A549 (cell line): ENCODE results near the gene CAMTA1. TPM values are rescaled to one million over a fixed set of nuclear protein-coding genes. Genes with fewer than 3 reads are reported as not detected.

Source experiments
- ATAC-seq, 2 experiments: fragments of 200-7000 bp in 1 of 2; fragments of >200 bp in 1 of 2; cut with Nextera tagmentation in 1 of 2; cut with Tn5 transposase in 1 of 2; 3 replicates each; pipeline versions ENCODE4 v1.8.0 to v1.9.1; 2018 to 2020; ENCODE audit warnings: mild to moderate bottlenecking in 1 of 2, moderate library complexity in 1 of 2
- CTCF ChIA-PET: fragments of 300-600 bp; sonication (Branson Sonifier 250); formaldehyde crosslinking; extraction: SDS; loops from one replicate; lab custom pipeline; 2021; ENCODE audit warnings: antibody characterized with exemption, inconsistent platforms; lab: Yijun Ruan, JAX
- POLR2A ChIA-PET: fragments of 350-600 bp; formaldehyde crosslinking; extraction: SDS; loops from one replicate; lab custom pipeline; 2021; ENCODE audit warnings: antibody characterized with exemption, inconsistent platforms; lab: Yijun Ruan, JAX
- DNase-seq, 2 experiments: peaks; one replicate each; pipeline versions ENCODE4 v3.0.0 to v3.0.0-alpha.2; 2011 to 2016; ENCODE audit warnings: low read depth in 1 of 2, low spot score in 1 of 2
- FAIRE-seq: peaks from 2 replicates; lab custom pipeline; 2011; peaks lifted over from hg19 to GRCh38; lab: Jason Lieb, UNC
- H3K27ac ChIP-seq, 2 experiments: fragments of >200 bp; sonication (Bioruptor Twin); formaldehyde crosslinking; 3 replicates each; pipeline ENCODE4 v1.5.1; 2016 to 2017
- H3K4me1 ChIP-seq: fragments of >200 bp; sonication (Bioruptor Twin); formaldehyde crosslinking; 3 replicates; pipeline ENCODE4 v1.6.1; 2016
- H3K4me2 ChIP-seq: fragments of >200 bp; sonication (Bioruptor Twin); formaldehyde crosslinking; 3 replicates; pipeline ENCODE4 v1.6.1; 2016
- H3K4me3 ChIP-seq: fragments of >200 bp; sonication (Bioruptor Twin); formaldehyde crosslinking; 3 replicates; pipeline ENCODE4 v1.5.1; 2016
- H3K9me3 ChIP-seq: fragments of >200 bp; sonication (Bioruptor Twin); formaldehyde crosslinking; 3 replicates; pipeline ENCODE4 v1.6.1; 2016
- BHLHE40 ChIP-seq: IDR thresholded peaks from 2 replicates; pipeline ENCODE4 v1.6.1; 2012; ENCODE audit warnings: low read depth, low read length, inconsistent platforms
- CEBPB ChIP-seq, 2 experiments: fragments of >200 bp in 1 of 2; sonication (Bioruptor Twin) in 1 of 2; formaldehyde crosslinking in 1 of 2; IDR thresholded peaks; 2 replicates each; pipeline ENCODE4 v1.6.1; 2012 to 2016
- CHD2 ChIP-seq: fragments of 150-350 bp; IDR thresholded peaks from 2 replicates; pipeline ENCODE4 v1.6.1; 2014; ENCODE audit warnings: low read length; ENCODE audit not compliant: partially characterized antibody
- CHD4 ChIP-seq: fragments of 200-600 bp; sonication (generic); IDR thresholded peaks from 2 replicates; pipeline ENCODE4 v1.6.1; 2016; ENCODE audit warnings: antibody characterized with exemption, mild to moderate bottlenecking, borderline replicate concordance
- EHF ChIP-seq: fragments of 250-450 bp; sonication (Bioruptor Pico); IDR thresholded peaks from 2 replicates; pipeline ENCODE4 v1.5.0; 2020; ENCODE audit warnings: mild to moderate bottlenecking
- EHMT2 ChIP-seq: fragments of 200-600 bp; sonication (generic); IDR thresholded peaks from 2 replicates; pipeline ENCODE4 v1.6.1; 2016; ENCODE audit warnings: antibody characterized with exemption, low read depth, mild to moderate bottlenecking, moderate library complexity
- EP300 ChIP-seq, 2 experiments: fragments of >200 bp; sonication (Bioruptor Twin); formaldehyde crosslinking; IDR thresholded peaks; 2 replicates in 1 of 2; 3 replicates in 1 of 2; pipeline ENCODE4 v1.6.1; 2016 to 2017
- FOSB ChIP-seq: fragments of 250-450 bp; sonication (Bioruptor Pico); IDR thresholded peaks from 2 replicates; pipeline ENCODE4 v1.5.0; 2020; ENCODE audit warnings: mild to moderate bottlenecking, moderate library complexity
- FOSL2 ChIP-seq, 2 experiments: fragments of 450-650 bp in 1 of 2; fragments of >200 bp in 1 of 2; sonication (Bioruptor Twin) in 1 of 2; formaldehyde crosslinking; IDR thresholded peaks; 2 replicates each; pipeline versions ENCODE4 v1.5.0 to v1.6.1; 2016 to 2020; ENCODE audit warnings: mild to moderate bottlenecking in 1 of 2, moderate library complexity in 1 of 2
- FOXS1 ChIP-seq: fragments of 250-450 bp; sonication (Bioruptor Pico); IDR thresholded peaks from 2 replicates; pipeline ENCODE4 v1.5.0; 2020; ENCODE audit warnings: mild to moderate bottlenecking, moderate library complexity
- HDAC2 ChIP-seq: fragments of 200-600 bp; sonication (generic); IDR thresholded peaks from 2 replicates; pipeline ENCODE4 v1.6.1; 2016
- HEYL ChIP-seq: fragments of 250-450 bp; sonication (Bioruptor Pico); IDR thresholded peaks from 2 replicates; pipeline ENCODE4 v1.8.0; 2021; ENCODE audit warnings: mild to moderate bottlenecking, moderate library complexity
- HOXB13 ChIP-seq: fragments of 250-450 bp; sonication (Bioruptor Pico); IDR thresholded peaks from 2 replicates; pipeline ENCODE4 v1.5.0; 2020; ENCODE audit warnings: low read depth, mild to moderate bottlenecking, moderate library complexity
- MAZ ChIP-seq: fragments of 150-350 bp; IDR thresholded peaks from 2 replicates; pipeline ENCODE4 v1.6.1; 2014; ENCODE audit warnings: antibody characterized with exemption, low read depth, low read length, borderline replicate concordance
- PHF8 ChIP-seq: fragments of 200-600 bp; sonication (generic); IDR thresholded peaks from 2 replicates; pipeline ENCODE4 v1.6.1; 2016; ENCODE audit warnings: low read depth, mild to moderate bottlenecking, antibody characterized with exemption, moderate library complexity, borderline replicate concordance
- POLR2AphosphoS2 ChIP-seq: conservative IDR thresholded peaks from 2 replicates; pipeline ENCODE4 v1.6.1; 2012; ENCODE audit warnings: low read length, improper control_type of control experiment, inconsistent platforms
- RAD21 ChIP-seq, 2 experiments: fragments of >200 bp in 1 of 2; sonication (Bioruptor Twin) in 1 of 2; formaldehyde crosslinking in 1 of 2; IDR thresholded peaks in 1 of 2; conservative IDR thresholded peaks in 1 of 2; 2 replicates in 1 of 2; 3 replicates in 1 of 2; pipeline ENCODE4 v1.6.1; 2012 to 2018; ENCODE audit warnings: inconsistent platforms in 1 of 2
- RARB ChIP-seq: fragments of 250-450 bp; sonication (Bioruptor Pico); IDR thresholded peaks from 2 replicates; pipeline ENCODE4 v1.8.0; 2021; ENCODE audit warnings: mild to moderate bottlenecking, moderate library complexity
- RNF2 ChIP-seq: fragments of 200-600 bp; sonication (generic); IDR thresholded peaks from 2 replicates; pipeline ENCODE4 v1.6.1; 2016; ENCODE audit warnings: low read depth, mild to moderate bottlenecking, antibody characterized with exemption, moderate library complexity, borderline replicate concordance
- TFCP2L1 ChIP-seq: fragments of 250-450 bp; sonication (Bioruptor Pico); IDR thresholded peaks from 2 replicates; pipeline ENCODE4 v1.5.0; 2021; ENCODE audit warnings: mild to moderate bottlenecking
- TP53 ChIP-seq: fragments of 250-450 bp; sonication (Bioruptor Pico); IDR thresholded peaks from 2 replicates; pipeline ENCODE4 v1.5.0; 2021; ENCODE audit warnings: mild to moderate bottlenecking, moderate library complexity
- ZC3H11A ChIP-seq: fragments of 450-650 bp; IDR thresholded peaks from 2 replicates; pipeline ENCODE4 v1.6.1; 2014; ENCODE audit warnings: antibody characterized with exemption, mild to moderate bottlenecking
- ZFP36 ChIP-seq: fragments of 450-650 bp; IDR thresholded peaks from 2 replicates; pipeline ENCODE4 v1.6.1; 2014; ENCODE audit warnings: borderline replicate concordance; ENCODE audit not compliant: partially characterized antibody
- WGBS: methylation state at CpG from one replicate; pipeline ENCODE4 v1.1.6; 2017; ENCODE audit errors: missing lambda C conversion rate; 5-methylcytosine and 5-hydroxymethylcytosine counted together
- polyA plus RNA-seq, 4 experiments: library from polyadenylated mRNA; depleted of rRNA in 3 of 4; stranded (reverse); fragments of >200 nt; fragmentation: RNase III in 1 of 4; extraction: RNeasy Plus Mini Kit Qiagen cat#74134 plus additional on column Dnase treatment in 1 of 4; gene quantifications; 2 replicates in 3 of 4; 3 replicates in 1 of 4; pipeline ENCODE4 v1.2.3, GENCODE V29; 2011 to 2017
- TF ChIP-seq, protein P1 (sequence below): fragments of >200 bp; sonication (Bioruptor Twin); formaldehyde crosslinking; IDR thresholded peaks from 3 replicates; pipeline ENCODE4 v1.5.1; 2016
- TF ChIP-seq, protein P2 (sequence below): fragments of 150-350 bp; IDR thresholded peaks from 2 replicates; pipeline ENCODE4 v1.6.1; 2014; ENCODE audit warnings: low read depth, mild to moderate bottlenecking, low read length
- TF ChIP-seq, protein P3 (sequence below): fragments of 250-450 bp; sonication (Bioruptor Pico); IDR thresholded peaks from 2 replicates; pipeline ENCODE4 v1.5.0; 2020; ENCODE audit warnings: low read depth, mild to moderate bottlenecking, moderate library complexity
- TF ChIP-seq, protein P4 (sequence below): IDR thresholded peaks from 2 replicates; pipeline ENCODE4 v1.6.1; 2012
- TF ChIP-seq, protein P5 (sequence below): fragments of >200 bp; sonication (Bioruptor Twin); formaldehyde crosslinking; IDR thresholded peaks from 3 replicates; pipeline ENCODE4 v1.6.1; 2016
- TF ChIP-seq, protein P6 (sequence below): fragments of 250-450 bp; sonication (Bioruptor Pico); IDR thresholded peaks from 2 replicates; pipeline ENCODE4 v1.5.0; 2021; ENCODE audit warnings: mild to moderate bottlenecking, moderate library complexity, borderline replicate concordance

CAMTA1 gene
- polyA plus RNA-seq, 2 of the 4 experiments (the other 2 are of a cell fraction) = 58.8 to 75.0 TPM

DNA sequence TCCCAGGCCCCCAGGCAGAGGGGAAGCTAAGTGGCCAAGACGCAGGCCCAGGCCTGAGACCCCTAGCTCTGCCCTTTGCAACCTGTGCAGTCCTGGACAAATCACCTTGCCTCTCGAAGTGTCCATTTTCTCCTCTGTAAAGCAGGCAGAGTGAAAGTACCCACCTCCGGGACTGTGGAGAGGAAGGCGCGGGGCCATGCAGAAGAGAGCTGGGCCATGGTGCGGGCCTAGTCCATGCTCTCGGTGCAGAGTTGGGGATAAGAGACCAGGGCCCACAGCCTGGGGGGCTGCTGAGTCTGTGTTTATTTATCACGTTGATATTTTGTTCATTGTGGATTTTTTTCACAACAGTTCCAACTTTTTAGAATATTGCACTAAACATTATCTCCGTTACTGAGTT, 825.7 kb downstream of the CAMTA1 start:
- H3K9me3 ChIP-seq = no peaks in the 10 kb centered on the region
- TF ChIP-seq, protein P1, sequence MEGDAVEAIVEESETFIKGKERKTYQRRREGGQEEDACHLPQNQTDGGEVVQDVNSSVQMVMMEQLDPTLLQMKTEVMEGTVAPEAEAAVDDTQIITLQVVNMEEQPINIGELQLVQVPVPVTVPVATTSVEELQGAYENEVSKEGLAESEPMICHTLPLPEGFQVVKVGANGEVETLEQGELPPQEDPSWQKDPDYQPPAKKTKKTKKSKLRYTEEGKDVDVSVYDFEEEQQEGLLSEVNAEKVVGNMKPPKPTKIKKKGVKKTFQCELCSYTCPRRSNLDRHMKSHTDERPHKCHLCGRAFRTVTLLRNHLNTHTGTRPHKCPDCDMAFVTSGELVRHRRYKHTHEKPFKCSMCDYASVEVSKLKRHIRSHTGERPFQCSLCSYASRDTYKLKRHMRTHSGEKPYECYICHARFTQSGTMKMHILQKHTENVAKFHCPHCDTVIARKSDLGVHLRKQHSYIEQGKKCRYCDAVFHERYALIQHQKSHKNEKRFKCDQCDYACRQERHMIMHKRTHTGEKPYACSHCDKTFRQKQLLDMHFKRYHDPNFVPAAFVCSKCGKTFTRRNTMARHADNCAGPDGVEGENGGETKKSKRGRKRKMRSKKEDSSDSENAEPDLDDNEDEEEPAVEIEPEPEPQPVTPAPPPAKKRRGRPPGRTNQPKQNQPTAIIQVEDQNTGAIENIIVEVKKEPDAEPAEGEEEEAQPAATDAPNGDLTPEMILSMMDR = no peak
- TF ChIP-seq PHF8 (no peak), RNF2 (no peak), POLR2AphosphoS2 (no peak), EHMT2 (no peak), FOXS1 (no peak), EP300 (IDR thresholded peaks at IDR 0.05) (no peak), EHF (CRISPR knock-in tag) (no peak), BHLHE40 (no peak), FOSL2 (IDR thresholded peaks at IDR 0.05) (no peak), FOSL2 (CRISPR knock-in tag; IDR thresholded peaks at IDR 0.05) (no peak), ZFP36 (no peak), TFCP2L1 (CRISPR knock-in tag) (no peak), ZC3H11A (no peak), FOSB (no peak), CEBPB (IDR thresholded peaks at IDR 0.05) (no peak)
- TF ChIP-seq, protein P2, sequence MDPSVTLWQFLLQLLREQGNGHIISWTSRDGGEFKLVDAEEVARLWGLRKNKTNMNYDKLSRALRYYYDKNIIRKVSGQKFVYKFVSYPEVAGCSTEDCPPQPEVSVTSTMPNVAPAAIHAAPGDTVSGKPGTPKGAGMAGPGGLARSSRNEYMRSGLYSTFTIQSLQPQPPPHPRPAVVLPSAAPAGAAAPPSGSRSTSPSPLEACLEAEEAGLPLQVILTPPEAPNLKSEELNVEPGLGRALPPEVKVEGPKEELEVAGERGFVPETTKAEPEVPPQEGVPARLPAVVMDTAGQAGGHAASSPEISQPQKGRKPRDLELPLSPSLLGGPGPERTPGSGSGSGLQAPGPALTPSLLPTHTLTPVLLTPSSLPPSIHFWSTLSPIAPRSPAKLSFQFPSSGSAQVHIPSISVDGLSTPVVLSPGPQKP = no peak
- TF ChIP-seq, protein P3, sequence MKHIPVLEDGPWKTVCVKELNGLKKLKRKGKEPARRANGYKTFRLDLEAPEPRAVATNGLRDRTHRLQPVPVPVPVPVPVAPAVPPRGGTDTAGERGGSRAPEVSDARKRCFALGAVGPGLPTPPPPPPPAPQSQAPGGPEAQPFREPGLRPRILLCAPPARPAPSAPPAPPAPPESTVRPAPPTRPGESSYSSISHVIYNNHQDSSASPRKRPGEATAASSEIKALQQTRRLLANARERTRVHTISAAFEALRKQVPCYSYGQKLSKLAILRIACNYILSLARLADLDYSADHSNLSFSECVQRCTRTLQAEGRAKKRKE (CRISPR knock-in tag) = no peak
- TF ChIP-seq, protein P4, sequence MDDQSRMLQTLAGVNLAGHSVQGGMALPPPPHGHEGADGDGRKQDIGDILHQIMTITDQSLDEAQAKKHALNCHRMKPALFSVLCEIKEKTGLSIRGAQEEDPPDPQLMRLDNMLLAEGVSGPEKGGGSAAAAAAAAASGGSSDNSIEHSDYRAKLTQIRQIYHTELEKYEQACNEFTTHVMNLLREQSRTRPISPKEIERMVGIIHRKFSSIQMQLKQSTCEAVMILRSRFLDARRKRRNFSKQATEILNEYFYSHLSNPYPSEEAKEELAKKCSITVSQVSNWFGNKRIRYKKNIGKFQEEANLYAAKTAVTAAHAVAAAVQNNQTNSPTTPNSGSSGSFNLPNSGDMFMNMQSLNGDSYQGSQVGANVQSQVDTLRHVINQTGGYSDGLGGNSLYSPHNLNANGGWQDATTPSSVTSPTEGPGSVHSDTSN = no peak
- no peaks in the 10 kb centered on the region for H3K4me1 ChIP-seq
- POLR2A ChIA-PET = no interaction called here
- DNase-seq = no peak
- no peak overlapping the region for H3K27ac ChIP-seq
- no peak for ATAC-seq
- no peak for FAIRE-seq
- 77% methylated on average over 8 of the region's 9 CpGs for WGBS
- CTCF ChIA-PET = interaction anchor here (0.6 kb wide), 1 partner anchor 57 kb away, joined by 3 read pairs; no protein-coding TSS in a partner anchor
- no peak overlapping the region for H3K4me3 ChIP-seq
- H3K4me2 ChIP-seq = no peak overlapping the region

DNA sequence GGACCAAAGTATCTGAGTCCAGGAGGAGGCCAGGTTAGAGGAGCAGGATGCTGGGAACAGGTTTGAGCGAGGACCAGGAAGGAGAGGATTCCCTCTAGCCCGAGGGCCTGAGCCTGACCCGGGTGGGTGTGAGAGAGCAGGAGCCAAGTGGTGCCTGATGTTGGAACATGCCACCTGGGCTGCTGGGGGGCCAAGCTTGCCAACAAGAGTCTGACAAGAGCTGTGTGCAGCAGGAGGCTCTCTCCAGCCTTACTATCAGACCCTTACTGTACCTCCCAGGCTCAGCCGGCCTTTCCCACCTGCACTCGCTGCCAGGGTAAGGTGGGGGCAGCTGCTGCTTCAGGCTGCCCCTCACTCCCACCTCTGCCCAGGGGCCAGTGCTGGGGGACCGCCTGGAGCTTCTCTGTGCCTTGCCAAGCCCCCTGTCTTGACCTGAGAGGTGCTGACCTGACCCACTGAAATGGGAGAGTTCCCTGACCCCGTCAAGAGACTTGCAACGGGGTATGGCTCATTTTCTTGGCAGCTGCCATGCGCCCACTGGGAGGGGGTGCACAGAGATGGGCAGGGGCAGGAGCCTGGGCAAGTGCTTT, 826.3 kb downstream of the CAMTA1 start:
- POLR2A ChIA-PET = no interaction called here
- 80% methylated on average over 2 of the region's 9 CpGs for WGBS
- ATAC-seq (no peak), DNase-seq (no peak), FAIRE-seq (no peak)
- Histone ChIP-seq H3K9me3 (no peaks in the 10 kb centered on the region), H3K4me2 (no peak overlapping the region), H3K4me1 (no peaks in the 10 kb centered on the region), H3K4me3 (no peak overlapping the region), H3K27ac (no peak overlapping the region)
- CTCF ChIA-PET = interaction anchor here (0.6 kb wide), 2 partner anchors 56 to 58 kb away, joined by 3 to 4 read pairs; no protein-coding TSS in a partner anchor
- no peak for TF ChIP-seq EHF (CRISPR knock-in tag)
- no peak for TF ChIP-seq HOXB13 (CRISPR knock-in tag)
- TF ChIP-seq FOXS1 = no peak
- no peak for TF ChIP-seq RARB (CRISPR knock-in tag)
- no peak for TF ChIP-seq HDAC2
- TF ChIP-seq CHD4 = no peak
- no peak for TF ChIP-seq POLR2AphosphoS2
- TF ChIP-seq HEYL (CRISPR knock-in tag) = no peak
- no peak for TF ChIP-seq RAD21 (conservative IDR thresholded peaks at IDR 0.05 in 1 of 2, IDR thresholded peaks at IDR 0.05 in 1 of 2)
- TF ChIP-seq, protein P5, sequence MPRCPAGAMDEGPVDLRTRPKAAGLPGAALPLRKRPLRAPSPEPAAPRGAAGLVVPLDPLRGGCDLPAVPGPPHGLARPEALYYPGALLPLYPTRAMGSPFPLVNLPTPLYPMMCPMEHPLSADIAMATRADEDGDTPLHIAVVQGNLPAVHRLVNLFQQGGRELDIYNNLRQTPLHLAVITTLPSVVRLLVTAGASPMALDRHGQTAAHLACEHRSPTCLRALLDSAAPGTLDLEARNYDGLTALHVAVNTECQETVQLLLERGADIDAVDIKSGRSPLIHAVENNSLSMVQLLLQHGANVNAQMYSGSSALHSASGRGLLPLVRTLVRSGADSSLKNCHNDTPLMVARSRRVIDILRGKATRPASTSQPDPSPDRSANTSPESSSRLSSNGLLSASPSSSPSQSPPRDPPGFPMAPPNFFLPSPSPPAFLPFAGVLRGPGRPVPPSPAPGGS = no peak
- TF ChIP-seq, protein P6, sequence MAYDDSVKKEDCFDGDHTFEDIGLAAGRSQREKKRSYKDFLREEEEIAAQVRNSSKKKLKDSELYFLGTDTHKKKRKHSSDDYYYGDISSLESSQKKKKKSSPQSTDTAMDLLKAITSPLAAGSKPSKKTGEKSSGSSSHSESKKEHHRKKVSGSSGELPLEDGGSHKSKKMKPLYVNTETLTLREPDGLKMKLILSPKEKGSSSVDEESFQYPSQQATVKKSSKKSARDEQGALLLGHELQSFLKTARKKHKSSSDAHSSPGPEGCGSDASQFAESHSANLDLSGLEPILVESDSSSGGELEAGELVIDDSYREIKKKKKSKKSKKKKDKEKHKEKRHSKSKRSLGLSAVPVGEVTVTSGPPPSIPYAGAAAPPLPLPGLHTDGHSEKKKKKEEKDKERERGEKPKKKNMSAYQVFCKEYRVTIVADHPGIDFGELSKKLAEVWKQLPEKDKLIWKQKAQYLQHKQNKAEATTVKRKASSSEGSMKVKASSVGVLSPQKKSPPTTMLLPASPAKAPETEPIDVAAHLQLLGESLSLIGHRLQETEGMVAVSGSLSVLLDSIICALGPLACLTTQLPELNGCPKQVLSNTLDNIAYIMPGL (CRISPR knock-in tag) = no peak
- no peak for TF ChIP-seq ZFP36
- no peak for TF ChIP-seq CHD2
- TF ChIP-seq TP53 (CRISPR knock-in tag) = no peak
- no peak for TF ChIP-seq PHF8
- no peak for TF ChIP-seq MAZ
